HG02588 (cell line): ENCODE results near the gene AGTR1.
"Not testable (repeated sequence)": the region's sequence is repeated elsewhere in the genome, so short reads cannot be mapped to it uniquely, and the experiment has no call there.

Experiments used
- ATAC-seq: cut with Tn5 transposase; IDR thresholded peaks from one replicate; pipeline ENCODE4 v1.9.1; 2021; ENCODE audit warnings: mild to moderate bottlenecking, moderate library complexity; ENCODE audit not compliant: unreplicated experiment

AGTR1 gene

GRCh38 chr3:148757238-148758215 lies 59.8 kb downstream of the AGTR1 start:
- no peak for ATAC-seq

GRCh38 chr3:148758303-148758884 lies 60.7 kb downstream of the AGTR1 start:
- no peak for ATAC-seq

GRCh38 chr3:148759430-148759829 lies 61.7 kb downstream of the AGTR1 start:
- ATAC-seq: no peak

DNA sequence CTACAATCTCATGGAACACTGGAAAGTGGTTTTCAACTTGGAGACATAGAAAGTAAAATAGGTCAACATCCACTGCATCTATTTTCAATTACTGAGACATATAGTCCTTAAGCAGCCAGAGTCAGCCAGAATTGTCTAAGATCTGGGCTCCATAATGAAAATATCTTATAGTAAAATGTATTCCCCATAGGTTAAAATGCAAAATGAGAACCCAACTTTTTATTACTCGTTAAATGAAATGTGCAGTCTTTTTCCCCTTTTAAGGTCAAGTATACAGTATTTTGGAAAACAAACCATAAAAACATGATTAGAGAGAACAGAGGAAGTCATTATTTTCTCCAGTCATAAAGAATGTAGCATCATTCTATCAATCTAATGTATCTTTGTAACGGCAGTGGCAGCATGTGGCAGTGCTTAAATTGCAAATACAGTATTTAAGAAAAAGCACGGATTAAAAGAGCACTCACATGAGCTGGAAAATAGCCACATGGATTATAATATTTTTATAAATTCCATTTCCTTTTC lies 65.5 kb downstream of the AGTR1 start:
- no peak for ATAC-seq

GRCh38 chr3:148763986-148764935 lies 66.6 kb downstream of the AGTR1 start:
- no peak for ATAC-seq

DNA sequence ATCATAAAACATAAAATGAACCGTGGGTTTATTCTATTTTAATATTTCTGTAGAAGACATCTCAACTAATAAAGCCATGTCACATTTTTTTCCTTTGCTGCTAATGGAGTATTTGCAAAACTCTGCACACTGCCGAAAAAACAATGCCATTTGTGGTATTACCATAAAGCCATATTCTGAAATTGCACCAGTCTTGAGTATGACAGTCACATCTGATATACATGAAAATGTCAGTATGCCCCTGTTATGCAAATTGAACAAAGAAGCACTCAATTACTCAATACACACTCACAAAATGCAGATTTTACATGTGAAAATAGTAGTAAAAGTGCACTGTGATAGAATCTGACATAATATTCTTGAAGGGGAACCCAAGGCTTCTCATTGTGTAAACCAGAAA lies 74.7 kb downstream of the AGTR1 start:
- no peak for ATAC-seq

DNA sequence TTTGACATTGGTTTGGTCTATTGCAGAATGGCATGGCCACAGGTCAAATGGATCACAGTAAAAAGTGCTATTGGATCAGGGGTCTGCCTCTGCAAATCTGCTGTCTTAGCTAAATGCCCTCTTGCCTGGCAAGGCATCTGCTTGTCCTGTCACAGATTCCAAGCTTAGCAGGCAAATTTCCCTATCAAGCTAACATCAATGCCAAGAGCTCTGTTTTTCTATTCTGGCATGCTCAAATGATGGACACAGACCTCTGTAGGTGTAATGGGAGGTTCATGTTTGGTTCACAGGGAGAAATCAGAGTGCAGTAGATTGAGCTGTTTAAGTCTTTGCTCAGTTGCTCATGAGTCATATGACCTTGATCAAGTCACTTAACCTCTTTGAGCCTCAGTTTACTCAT lies 75.1 kb downstream of the AGTR1 start:
- no peak for ATAC-seq

GRCh38 chr3:148773805-148774204 lies 76.1 kb downstream of the AGTR1 start:
- ATAC-seq: no peak

DNA sequence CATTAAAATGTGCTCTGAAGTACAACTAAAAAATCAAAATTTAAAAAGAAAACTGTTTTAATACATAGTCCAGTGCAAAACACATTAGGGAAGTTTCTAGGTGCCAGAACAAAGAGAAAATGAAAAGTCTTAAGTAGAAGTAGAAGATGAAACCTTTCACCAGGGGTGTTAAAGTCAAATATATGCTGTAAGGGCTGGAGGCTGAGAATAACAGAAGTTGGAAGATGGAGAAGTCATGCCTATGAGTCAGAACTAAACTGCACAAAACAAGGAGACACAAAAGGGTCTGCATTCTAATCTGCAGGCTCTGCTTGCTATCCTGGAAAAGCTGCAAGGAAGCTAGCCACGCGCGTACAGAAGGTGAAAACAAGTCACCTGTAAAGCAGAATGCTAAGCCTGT lies 81.2 kb downstream of the AGTR1 start:
- no peak for ATAC-seq

DNA sequence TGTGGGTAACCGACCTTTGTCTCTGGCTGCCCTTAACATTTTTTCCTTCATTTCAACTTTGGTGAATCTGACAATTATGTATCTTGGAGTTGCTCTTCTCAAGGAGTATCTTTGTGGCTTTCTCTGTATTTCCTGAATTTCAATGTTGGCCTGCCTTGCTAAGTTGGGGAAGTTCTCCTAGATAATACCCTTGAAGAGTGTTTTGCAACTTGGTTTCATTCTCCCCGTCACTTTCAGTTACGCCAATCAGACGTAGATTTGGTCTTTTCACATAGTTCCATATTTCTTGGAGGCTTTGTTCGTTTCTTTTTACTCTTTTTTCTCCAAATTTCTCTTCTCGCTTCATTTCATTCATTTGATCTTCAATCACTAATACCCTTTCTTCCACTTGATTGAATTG lies 87.3 kb downstream of the AGTR1 start:
- ATAC-seq: not testable (repeated sequence)

DNA sequence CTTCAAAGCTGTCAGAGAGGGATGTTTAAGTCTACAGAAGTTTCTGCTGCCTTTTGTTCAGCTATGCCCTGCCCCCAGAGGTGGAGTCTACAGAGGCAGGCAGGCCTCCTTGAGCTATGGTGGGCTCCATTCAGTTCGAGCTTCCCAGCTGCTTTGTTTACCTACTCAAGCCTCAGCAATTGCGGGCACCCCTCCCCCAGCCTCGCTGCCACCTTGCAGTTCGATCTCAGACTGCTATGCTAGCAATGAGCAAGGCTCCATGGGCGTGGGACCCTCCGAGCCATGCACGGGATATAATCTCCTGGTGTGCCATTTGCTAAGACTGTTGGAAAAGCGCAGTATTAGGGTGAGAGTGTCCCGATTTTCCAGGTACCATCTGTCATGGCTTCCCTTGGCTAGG lies 88.5 kb downstream of the AGTR1 start:
- ATAC-seq: not testable (repeated sequence)

DNA sequence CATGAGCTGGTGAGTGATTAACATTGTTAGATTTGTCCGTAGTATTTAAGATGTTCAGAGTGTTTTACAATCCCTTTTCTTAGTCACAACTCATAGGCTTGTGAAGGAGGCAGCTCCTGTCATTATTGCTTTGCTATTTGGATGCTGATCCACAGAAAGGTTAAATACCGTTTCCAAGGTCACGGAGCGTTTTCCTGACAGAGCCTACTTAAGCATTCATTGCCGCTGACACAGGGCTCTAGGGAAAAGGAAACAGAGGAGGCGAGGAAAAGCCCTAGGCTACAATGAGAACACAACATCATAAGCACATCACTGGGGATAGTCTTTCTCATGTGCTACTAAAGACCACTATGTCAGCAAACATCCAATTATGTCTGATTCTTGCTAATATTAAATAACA lies 91.4 kb downstream of the AGTR1 start:
- ATAC-seq: no peak

- no peak for ATAC-seq
Observed at GRCh38 chr3:148789906-148790305, 92.2 kb downstream of the AGTR1 start.

GRCh38 chr3:148790370-148790769 lies 92.7 kb downstream of the AGTR1 start:
- no peak for ATAC-seq

- no peak for ATAC-seq
Observed at GRCh38 chr3:148790851-148791735, 93.4 kb downstream of the AGTR1 start.

DNA sequence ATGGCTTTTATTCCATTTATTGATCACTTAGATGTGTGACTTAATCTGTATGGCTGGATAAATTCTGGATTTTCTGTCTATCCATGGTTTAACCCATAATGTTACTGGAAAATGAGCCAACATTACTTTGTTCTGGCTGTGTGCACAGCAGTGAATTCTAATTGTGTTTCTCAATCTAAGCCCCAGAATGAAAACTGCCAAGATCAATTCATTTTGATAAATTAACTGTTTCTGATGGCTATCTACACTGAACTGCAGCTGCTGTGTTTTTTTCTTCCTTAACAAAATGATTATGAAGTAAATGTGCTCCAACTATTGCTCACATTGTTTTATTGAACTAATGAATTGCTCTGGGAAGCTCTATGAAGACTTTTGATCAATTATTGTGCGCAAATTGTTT lies 94.2 kb downstream of the AGTR1 start:
- ATAC-seq: no peak

DNA sequence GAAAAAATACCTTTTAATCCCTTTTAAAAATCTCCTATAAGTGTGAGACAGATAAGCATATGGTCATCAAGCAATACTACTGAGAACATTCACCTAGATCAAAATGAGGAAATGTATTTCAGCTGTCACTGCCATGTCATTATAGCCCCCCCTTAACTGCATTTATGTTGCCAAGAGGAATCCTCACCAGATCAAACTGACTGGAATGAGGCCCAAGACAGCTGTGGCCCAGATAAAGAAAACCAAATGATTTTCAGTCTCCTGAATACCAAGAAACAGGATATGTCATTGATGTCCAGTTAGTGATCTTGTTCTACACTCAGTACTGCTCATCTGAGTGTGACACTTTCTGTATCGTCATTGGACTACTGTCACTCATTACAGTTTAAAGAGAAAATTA lies 94.8 kb downstream of the AGTR1 start:
- ATAC-seq: no peak
